Measurements from ENCODE around the gene MYZAP. TPM values are rescaled to one million over a fixed set of nuclear protein-coding genes. Genes with fewer than 3 reads are reported as not detected.
A peak's percentile ranks its signal among the peaks of the same experiment; 100 is the strongest.

MYZAP gene
- total and polyA plus RNA-seq, 4 donors = 0.50 to 1.8 (median 0.99) TPM

- no peaks in the 10 kb centered on the region for H3K27me3 ChIP-seq (ENCODE audit: control insufficient read depth in 4 of 4, insufficient read depth in 4 of 4, low read length in 3 of 4)
- TF ChIP-seq YY1 (IDR thresholded peaks at IDR 0.05) (no peak), HNF4A (conservative IDR thresholded peaks at IDR 0.05) (no peak), NR2F2 (IDR thresholded peaks at IDR 0.05) (no peak), RXRA (IDR thresholded peaks at IDR 0.05) (no peak), SP1 (IDR thresholded peaks at IDR 0.05) (no peak), JUND (IDR thresholded peaks at IDR 0.05) (no peak), RAD21 (IDR thresholded peaks at IDR 0.05) (no peak)
- TF ChIP-seq, protein P1, sequence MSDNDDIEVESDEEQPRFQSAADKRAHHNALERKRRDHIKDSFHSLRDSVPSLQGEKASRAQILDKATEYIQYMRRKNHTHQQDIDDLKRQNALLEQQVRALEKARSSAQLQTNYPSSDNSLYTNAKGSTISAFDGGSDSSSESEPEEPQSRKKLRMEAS (IDR thresholded peaks at IDR 0.05) = no peak
- no peak overlapping the region for H3K4me3 ChIP-seq (ENCODE audit: low read depth in 1 of 3, low read length in 3 of 3)
- DNase-seq (ENCODE audit: low spot score) = no peak
- WGBS = 70% methylated on average over 4 of the region's 4 CpGs
- no peak overlapping the region for H3K9ac ChIP-seq (ENCODE audit: low read depth in 1 of 2, low read length in 2 of 2)
- H3K9me3 ChIP-seq (ENCODE audit: control insufficient read depth in 4 of 4, low read length in 3 of 4) = no peaks in the 10 kb centered on the region
- H3K4me1 ChIP-seq (ENCODE audit: control insufficient read depth in 4 of 4, insufficient read depth in 4 of 4, low read length in 3 of 4) = peaks cover 0 to 19% (median 7%) of the 10 kb centered on the region in 4 donors
- peaks cover 5 to 49% (median 23%) of the 10 kb centered on the region in 4 donors for H3K36me3 ChIP-seq (ENCODE audit: control insufficient read depth in 4 of 4, insufficient read depth in 3 of 4, low read depth in 1 of 4, low read length in 3 of 4)
- H3K27ac ChIP-seq (ENCODE audit: low read depth in 1 of 2, low read length in 2 of 2) = no peak overlapping the region
These were observed 41.1 kb upstream of the MYZAP start for GRCh38 chr15:57550640-57551039.

DNA sequence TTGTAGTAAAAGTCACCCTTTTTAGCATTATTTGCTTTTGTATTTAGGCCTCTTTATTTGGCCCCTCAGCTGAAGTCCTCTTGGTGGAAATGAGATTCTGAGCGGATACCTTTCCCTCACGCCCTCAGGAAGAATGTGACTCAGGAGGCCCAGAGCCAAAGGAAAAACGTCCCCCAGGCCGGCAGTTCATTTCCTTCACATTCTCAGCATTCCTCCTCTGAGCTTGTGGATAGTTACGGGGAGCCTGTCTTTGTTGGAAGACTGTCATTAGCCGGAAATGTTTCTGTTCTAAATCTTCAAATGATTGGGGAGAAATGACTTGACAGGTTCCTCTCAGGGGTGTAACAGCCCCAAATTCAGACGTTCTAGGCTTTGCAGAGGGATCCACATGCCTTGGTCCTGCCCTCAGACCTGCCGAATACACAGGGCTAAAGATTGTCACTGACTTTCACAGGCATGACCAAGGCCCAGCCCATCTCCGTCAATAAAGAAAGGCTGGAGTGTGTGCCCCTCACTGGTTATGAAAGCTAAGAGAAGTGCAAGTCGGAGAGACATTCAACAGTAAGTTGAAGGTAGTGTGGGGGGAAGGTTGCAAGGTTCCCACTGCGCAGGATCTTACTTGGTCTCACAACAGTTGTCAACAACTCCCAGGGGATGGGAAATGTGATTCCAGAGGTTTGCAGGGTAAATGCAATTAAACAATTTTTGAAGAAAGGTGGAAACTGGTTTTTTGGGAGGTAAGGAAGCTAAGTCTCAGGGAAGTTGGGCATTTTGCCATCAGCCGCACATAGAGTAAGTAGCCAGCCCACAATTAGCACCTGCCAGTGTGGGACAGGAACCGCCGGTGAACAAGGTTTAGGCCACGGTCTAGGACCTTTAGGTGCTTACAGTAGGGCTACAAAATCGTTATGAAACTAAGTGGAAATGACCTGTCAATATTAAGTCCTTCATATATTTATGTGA, 39.7 kb upstream of the MYZAP start:
- DNase-seq (ENCODE audit: low spot score) = no peak
- Histone ChIP-seq H3K27me3 (ENCODE audit: control insufficient read depth in 4 of 4, insufficient read depth in 4 of 4, low read length in 3 of 4) (no peaks in the 10 kb centered on the region), H3K27ac (ENCODE audit: low read depth in 1 of 2, low read length in 2 of 2) (peak overlapping the region; percentile 26 to 70)

GRCh38 chr15:57552678-57553334, 38.9 kb upstream of the MYZAP start:
- H3K27ac ChIP-seq (ENCODE audit: low read depth in 1 of 2, low read length in 2 of 2) = peak overlapping the region in 1 of 2 donors; percentile 70
- DNase-seq (ENCODE audit: low spot score) = no peak
- H3K36me3 ChIP-seq (ENCODE audit: control insufficient read depth in 4 of 4, insufficient read depth in 3 of 4, low read depth in 1 of 4, low read length in 3 of 4) = peaks cover 0 to 30% (median 12%) of the 10 kb centered on the region in 4 donors
- H3K9ac ChIP-seq (ENCODE audit: low read depth in 1 of 2, low read length in 2 of 2) = no peak overlapping the region
- no peaks in the 10 kb centered on the region for H3K9me3 ChIP-seq (ENCODE audit: control insufficient read depth in 4 of 4, low read length in 3 of 4)
- 89% methylated on average over 8 of the region's 8 CpGs for WGBS
- H3K4me1 ChIP-seq (ENCODE audit: control insufficient read depth in 4 of 4, insufficient read depth in 4 of 4, low read length in 3 of 4) = peaks cover 0 to 19% (median 7%) of the 10 kb centered on the region in 4 donors
- H3K27me3 ChIP-seq (ENCODE audit: control insufficient read depth in 4 of 4, insufficient read depth in 4 of 4, low read length in 3 of 4) = no peaks in the 10 kb centered on the region
- H3K4me3 ChIP-seq (ENCODE audit: low read depth in 1 of 3, low read length in 3 of 3) = no peak overlapping the region
- TF ChIP-seq, protein P2, sequence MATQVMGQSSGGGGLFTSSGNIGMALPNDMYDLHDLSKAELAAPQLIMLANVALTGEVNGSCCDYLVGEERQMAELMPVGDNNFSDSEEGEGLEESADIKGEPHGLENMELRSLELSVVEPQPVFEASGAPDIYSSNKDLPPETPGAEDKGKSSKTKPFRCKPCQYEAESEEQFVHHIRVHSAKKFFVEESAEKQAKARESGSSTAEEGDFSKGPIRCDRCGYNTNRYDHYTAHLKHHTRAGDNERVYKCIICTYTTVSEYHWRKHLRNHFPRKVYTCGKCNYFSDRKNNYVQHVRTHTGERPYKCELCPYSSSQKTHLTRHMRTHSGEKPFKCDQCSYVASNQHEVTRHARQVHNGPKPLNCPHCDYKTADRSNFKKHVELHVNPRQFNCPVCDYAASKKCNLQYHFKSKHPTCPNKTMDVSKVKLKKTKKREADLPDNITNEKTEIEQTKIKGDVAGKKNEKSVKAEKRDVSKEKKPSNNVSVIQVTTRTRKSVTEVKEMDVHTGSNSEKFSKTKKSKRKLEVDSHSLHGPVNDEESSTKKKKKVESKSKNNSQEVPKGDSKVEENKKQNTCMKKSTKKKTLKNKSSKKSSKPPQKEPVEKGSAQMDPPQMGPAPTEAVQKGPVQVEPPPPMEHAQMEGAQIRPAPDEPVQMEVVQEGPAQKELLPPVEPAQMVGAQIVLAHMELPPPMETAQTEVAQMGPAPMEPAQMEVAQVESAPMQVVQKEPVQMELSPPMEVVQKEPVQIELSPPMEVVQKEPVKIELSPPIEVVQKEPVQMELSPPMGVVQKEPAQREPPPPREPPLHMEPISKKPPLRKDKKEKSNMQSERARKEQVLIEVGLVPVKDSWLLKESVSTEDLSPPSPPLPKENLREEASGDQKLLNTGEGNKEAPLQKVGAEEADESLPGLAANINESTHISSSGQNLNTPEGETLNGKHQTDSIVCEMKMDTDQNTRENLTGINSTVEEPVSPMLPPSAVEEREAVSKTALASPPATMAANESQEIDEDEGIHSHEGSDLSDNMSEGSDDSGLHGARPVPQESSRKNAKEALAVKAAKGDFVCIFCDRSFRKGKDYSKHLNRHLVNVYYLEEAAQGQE (IDR thresholded peaks at IDR 0.05) = no peak
- TF ChIP-seq RXRA (IDR thresholded peaks at IDR 0.05) (no peak), HNF4G (IDR thresholded peaks at IDR 0.05) (no peak), EGR1 (IDR thresholded peaks at IDR 0.05; ENCODE audit: low read depth in 2 of 2) (no peak), GABPA (IDR thresholded peaks at IDR 0.05 in 1 of 2, conservative IDR thresholded peaks at IDR 0.05 in 1 of 2) (no peak), JUND (IDR thresholded peaks at IDR 0.05) (no peak), SP1 (IDR thresholded peaks at IDR 0.05) (no peak), ATF3 (IDR thresholded peaks at IDR 0.05) (no peak), FOXA1 (IDR thresholded peaks at IDR 0.05) (no peak), HNF4A (conservative IDR thresholded peaks at IDR 0.05) (no peak), TAF1 (conservative IDR thresholded peaks at IDR 0.05) (no peak), NR2F2 (IDR thresholded peaks at IDR 0.05) (no peak), CTCF (IDR thresholded peaks at IDR 0.05; ENCODE audit: low read depth, low read length, missing input control) (no peak), YY1 (IDR thresholded peaks at IDR 0.05) (no peak)
- TF ChIP-seq, protein P3, sequence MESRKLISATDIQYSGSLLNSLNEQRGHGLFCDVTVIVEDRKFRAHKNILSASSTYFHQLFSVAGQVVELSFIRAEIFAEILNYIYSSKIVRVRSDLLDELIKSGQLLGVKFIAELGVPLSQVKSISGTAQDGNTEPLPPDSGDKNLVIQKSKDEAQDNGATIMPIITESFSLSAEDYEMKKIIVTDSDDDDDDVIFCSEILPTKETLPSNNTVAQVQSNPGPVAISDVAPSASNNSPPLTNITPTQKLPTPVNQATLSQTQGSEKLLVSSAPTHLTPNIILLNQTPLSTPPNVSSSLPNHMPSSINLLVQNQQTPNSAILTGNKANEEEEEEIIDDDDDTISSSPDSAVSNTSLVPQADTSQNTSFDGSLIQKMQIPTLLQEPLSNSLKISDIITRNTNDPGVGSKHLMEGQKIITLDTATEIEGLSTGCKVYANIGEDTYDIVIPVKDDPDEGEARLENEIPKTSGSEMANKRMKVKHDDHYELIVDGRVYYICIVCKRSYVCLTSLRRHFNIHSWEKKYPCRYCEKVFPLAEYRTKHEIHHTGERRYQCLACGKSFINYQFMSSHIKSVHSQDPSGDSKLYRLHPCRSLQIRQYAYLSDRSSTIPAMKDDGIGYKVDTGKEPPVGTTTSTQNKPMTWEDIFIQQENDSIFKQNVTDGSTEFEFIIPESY (IDR thresholded peaks at IDR 0.05) = no peak

More for the DNA sequence above, 39.7 kb upstream of the MYZAP start:
- Histone ChIP-seq H3K9ac (ENCODE audit: low read depth in 1 of 2, low read length in 2 of 2) (no peak overlapping the region), H3K4me1 (ENCODE audit: control insufficient read depth in 4 of 4, insufficient read depth in 4 of 4, low read length in 3 of 4) (peaks cover 0 to 19% (median 7%) of the 10 kb centered on the region in 4 donors), H3K36me3 (ENCODE audit: control insufficient read depth in 4 of 4, insufficient read depth in 3 of 4, low read depth in 1 of 4, low read length in 3 of 4) (peaks cover 2 to 36% (median 17%) of the 10 kb centered on the region in 4 donors), H3K9me3 (ENCODE audit: control insufficient read depth in 4 of 4, low read length in 3 of 4) (no peaks in the 10 kb centered on the region), H3K4me3 (ENCODE audit: low read depth in 1 of 3, low read length in 3 of 3) (no peak overlapping the region)
- TF ChIP-seq NR2F2 (IDR thresholded peaks at IDR 0.05) (peak; percentile 56), RXRA (IDR thresholded peaks at IDR 0.05) (no peak)
- WGBS = 79% methylated on average over 16 of the region's 16 CpGs

All from liver (tissue), 9 donors.